GM23338 (cell line): Measurements from ENCODE around the gene EYA4. TPM values are rescaled to one million over a fixed set of nuclear protein-coding genes. Genes with fewer than 3 reads are reported as not detected.

Source experiments
- ATAC-seq: fragments of 200-7000 bp; cut with Tn5 transposase; 3 replicates; pipeline ENCODE4 v1.9.1; 2020
- DNase-seq: peaks from one replicate; pipeline ENCODE4 v3.0.0-alpha.2; 2015; ENCODE audit warnings: low spot score
- H2AFZ ChIP-seq: fragments of 200-600 bp; sonication (generic); 2 replicates; pipeline ENCODE4 v1.8.0; 2016; ENCODE audit warnings: antibody characterized with exemption, mild to moderate bottlenecking, moderate library complexity
- H3F3A ChIP-seq: fragments of 200-600 bp; sonication (generic); replicated peaks from 2 replicates; pipeline ENCODE4 v1.8.0; 2017; ENCODE audit warnings: antibody characterized with exemption, mixed run types, low read depth
- H3K27ac ChIP-seq: fragments of 200-600 bp; sonication (generic); 2 replicates; pipeline ENCODE4 v1.6.1; 2016; ENCODE audit warnings: low read depth
- H3K27me3 ChIP-seq: fragments of 200-600 bp; sonication (generic); 2 replicates; pipeline ENCODE4 v1.8.0; 2016; ENCODE audit warnings: mild to moderate bottlenecking, mixed run types, moderate library complexity; ENCODE audit not compliant: insufficient read depth
- H3K36me3 ChIP-seq: fragments of 200-600 bp; sonication (generic); 2 replicates; pipeline ENCODE4 v1.8.0; 2016; ENCODE audit warnings: mild to moderate bottlenecking; ENCODE audit not compliant: insufficient read depth
- H3K4me1 ChIP-seq: fragments of 200-600 bp; sonication (generic); 2 replicates; pipeline ENCODE4 v1.8.0; 2016; ENCODE audit warnings: mild to moderate bottlenecking, moderate library complexity; ENCODE audit not compliant: insufficient read depth
- H3K4me2 ChIP-seq: fragments of 200-600 bp; sonication (generic); 2 replicates; pipeline ENCODE4 v1.7.1; 2017; ENCODE audit warnings: mixed run types
- H3K4me3 ChIP-seq: fragments of 200-600 bp; sonication (generic); 2 replicates; pipeline ENCODE4 v1.6.1; 2016; ENCODE audit warnings: mixed run types
- H3K79me2 ChIP-seq: fragments of 200-600 bp; sonication (generic); replicated peaks from 2 replicates; pipeline ENCODE4 v1.8.0; 2017; ENCODE audit warnings: mild to moderate bottlenecking; ENCODE audit not compliant: insufficient read depth
- H3K9me2 ChIP-seq: fragments of 200-600 bp; sonication (generic); 2 replicates; pipeline ENCODE4 v1.8.0; 2017; ENCODE audit not compliant: insufficient read depth
- H4K20me1 ChIP-seq: fragments of 200-600 bp; sonication (generic); replicated peaks from 2 replicates; pipeline ENCODE4 v1.8.0; 2017; ENCODE audit warnings: mild to moderate bottlenecking; ENCODE audit not compliant: insufficient read depth
- H3K27ac Mint-ChIP-seq: 2 replicates; pipeline ENCODE4 v1.8.0; 2020; ENCODE audit warnings: inconsistent platforms, mild to moderate bottlenecking, moderate library complexity, mixed read lengths
- H3K27me3 Mint-ChIP-seq: 3 replicates; pipeline ENCODE4 v1.8.0; 2022; ENCODE audit warnings: low read depth, mild to moderate bottlenecking, moderate library complexity, mixed read lengths, inconsistent platforms; ENCODE audit not compliant: insufficient read depth, poor library complexity
- H3K36me3 Mint-ChIP-seq: 3 replicates; pipeline ENCODE4 v1.8.0; 2021; ENCODE audit warnings: low read depth, mild to moderate bottlenecking, inconsistent platforms, moderate library complexity, mixed read lengths
- H3K4me1 Mint-ChIP-seq: 3 replicates; pipeline ENCODE4 v1.8.0; 2020; ENCODE audit warnings: mild to moderate bottlenecking, inconsistent platforms, mixed read lengths
- H3K4me3 Mint-ChIP-seq: 3 replicates; pipeline ENCODE4 v1.8.0; 2021; ENCODE audit warnings: moderate library complexity, mild to moderate bottlenecking, inconsistent platforms, mixed read lengths
- H3K9me3 Mint-ChIP-seq: 3 replicates; pipeline ENCODE4 v1.8.0; 2020; ENCODE audit warnings: moderate library complexity, mild to moderate bottlenecking, inconsistent platforms, mixed read lengths
- CTCF ChIP-seq, 2 experiments: fragments of 200-600 bp in 1 of 2; sonication (generic) in 1 of 2; conservative IDR thresholded peaks; 2 replicates each; pipeline versions ENCODE4 v1.5.1 to v1.6.1; 2016 to 2017; ENCODE audit warnings: antibody characterized with exemption in 2 of 2, low read depth in 2 of 2, mild to moderate bottlenecking in 2 of 2, moderate library complexity in 1 of 2
- ETS1 ChIP-seq: IDR thresholded peaks from 2 replicates; pipeline ENCODE4 v1.6.1; 2016; ENCODE audit warnings: antibody characterized with exemption
- EZH2 ChIP-seq: fragments of 200-600 bp; sonication (generic); IDR thresholded peaks from one replicate; pipeline ENCODE4 v1.8.0; 2017; ENCODE audit warnings: antibody characterized with exemption, mild to moderate bottlenecking, low read depth; ENCODE audit not compliant: unreplicated experiment
- JUNB ChIP-seq: IDR thresholded peaks from one replicate; pipeline ENCODE4 v1.6.1; 2016; ENCODE audit warnings: antibody characterized with exemption; ENCODE audit not compliant: unreplicated experiment
- NANOG ChIP-seq: IDR thresholded peaks from 2 replicates; pipeline ENCODE4 v1.6.1; 2016; ENCODE audit warnings: antibody characterized with exemption, borderline replicate concordance
- ZNF114 ChIP-seq: fragments of 250-450 bp; sonication (Bioruptor Pico); IDR thresholded peaks from 2 replicates; pipeline ENCODE4 v1.5.0; 2020; ENCODE audit warnings: mild to moderate bottlenecking, moderate library complexity
- ZNF331 ChIP-seq: fragments of 250-450 bp; sonication (Bioruptor Pico); IDR thresholded peaks from 2 replicates; pipeline ENCODE4 v1.5.0; 2020; ENCODE audit warnings: low read depth, mild to moderate bottlenecking, moderate library complexity
- ZNF462 ChIP-seq: fragments of 250-450 bp; sonication (Bioruptor Pico); IDR thresholded peaks from 2 replicates; pipeline ENCODE4 v1.5.0; 2020; ENCODE audit warnings: mild to moderate bottlenecking, moderate library complexity
- polyA plus RNA-seq: library from polyadenylated mRNA; unstranded; fragments of >200 nt; fragmentation: Nextera tagmentation; extraction: Ambion mirVana; gene quantifications from 2 replicates; pipeline ENCODE4 v1.2.1, GENCODE V29; 2016
- total RNA-seq: library from RNA; depleted of rRNA; stranded (reverse); fragments of >200 nt; shearing (Covaris generic); gene quantifications from 2 replicates; pipeline ENCODE4 v1.2.3, GENCODE V29; 2014

EYA4 gene
- total and polyA plus RNA-seq, 2 experiments from 2014 or later = 0.05 to 0.21 TPM

- TF ChIP-seq ZNF462 = no peak
- TF ChIP-seq NANOG = no peak
- TF ChIP-seq EZH2 = no peak
- no peak for TF ChIP-seq JUNB
- no peak for TF ChIP-seq ZNF331
- no peak for TF ChIP-seq ZNF114 (CRISPR knock-in tag)
- TF ChIP-seq ETS1 = no peak
Measured at GRCh38 chr6:133567636-133568035, 326.5 kb downstream of the EYA4 start (continued).

GRCh38 chr6:133568970-133569889 is 328.1 kb downstream of the EYA4 start:
- H2AFZ ChIP-seq = peak overlapping the region; percentile 61; the same call in 1 of the 2 replicates
- Mint-ChIP-seq H3K4me1 (peaks cover 7% of the 10 kb centered on the region; the same call in 2 of the 3 replicates), H3K36me3 (no peaks in the 10 kb centered on the region), H3K27ac (peak overlapping the region; percentile 57), H3K4me3 (peak overlapping the region; percentile 65; the same call in 2 of the 3 replicates), H3K9me3 (no peaks in the 10 kb centered on the region), H3K27me3 (no peaks in the 10 kb centered on the region)
- no peaks in the 10 kb centered on the region for H3K9me2 ChIP-seq
- H3K4me2 ChIP-seq = peak overlapping the region; percentile 68
- H3K27me3 ChIP-seq = no peaks in the 10 kb centered on the region
- DNase-seq (peak; percentile 77), ATAC-seq (peak; percentile 92)
- no peaks in the 10 kb centered on the region for H3K79me2 ChIP-seq
- no peaks in the 10 kb centered on the region for H3K36me3 ChIP-seq
- H4K20me1 ChIP-seq = no peaks in the 10 kb centered on the region
- no peak overlapping the region for H3K27ac ChIP-seq
- peak; percentile 73 to 93 for TF ChIP-seq CTCF (conservative IDR thresholded peaks at IDR 0.05; ENCODE audit: low read depth in 2 of 2)
- no peak for TF ChIP-seq EZH2
- H3F3A ChIP-seq = no peaks in the 10 kb centered on the region
- 0 out of 2 replicates have a peak, but pooled peaks cover 7% of the 10 kb centered on the region for H3K4me1 ChIP-seq
- H3K4me3 ChIP-seq = peak overlapping the region; percentile 37; the same call in 1 of the 2 replicates
